Hepatocyte (in vitro differentiated cells): ENCODE measurements around the gene CORIN. TPM values are rescaled to one million over a fixed set of nuclear protein-coding genes. Genes with fewer than 3 reads are reported as not detected.

ENCODE experiments used
- DNase-seq: peaks from one replicate; pipeline ENCODE4 v3.0.0-alpha.2; 2016; ENCODE audit warnings: low spot score
- H2AFZ ChIP-seq: fragments of 200-600 bp; sonication (generic); 2 replicates; pipeline ENCODE4 v1.6.0; 2016; ENCODE audit warnings: antibody characterized with exemption, mild to moderate bottlenecking
- H3K27ac ChIP-seq: fragments of 200-600 bp; sonication (generic); 2 replicates; pipeline ENCODE4 v1.5.1; 2016; ENCODE audit warnings: mild to moderate bottlenecking
- H3K27me3 ChIP-seq: fragments of 200-600 bp; sonication (generic); 2 replicates; pipeline ENCODE4 v1.6.1; 2016
- H3K36me3 ChIP-seq: fragments of 200-600 bp; sonication (generic); replicated peaks from 2 replicates; pipeline ENCODE4 v1.5.1; 2016; ENCODE audit warnings: low read depth; ENCODE audit not compliant: insufficient read depth
- H3K4me1 ChIP-seq: fragments of 200-600 bp; sonication (generic); 2 replicates; pipeline ENCODE4 v1.5.1; 2016; ENCODE audit warnings: mild to moderate bottlenecking, moderate library complexity; ENCODE audit not compliant: insufficient read depth
- H3K4me2 ChIP-seq: fragments of 200-600 bp; sonication (generic); 2 replicates; pipeline ENCODE4 v1.6.0; 2016
- H3K4me3 ChIP-seq: fragments of 200-600 bp; sonication (generic); 2 replicates; pipeline ENCODE4 v1.5.1; 2016; ENCODE audit warnings: mild to moderate bottlenecking
- H3K79me2 ChIP-seq: fragments of 200-600 bp; sonication (generic); 2 replicates; pipeline ENCODE4 v1.6.0; 2017; ENCODE audit warnings: mild to moderate bottlenecking
- H3K9me2 ChIP-seq: fragments of 200-600 bp; sonication (generic); replicated peaks from 2 replicates; pipeline ENCODE4 v1.6.0; 2017; ENCODE audit warnings: mild to moderate bottlenecking; ENCODE audit not compliant: insufficient read depth
- H3K9me3 ChIP-seq: fragments of 200-600 bp; sonication (generic); 2 replicates; pipeline ENCODE4 v1.5.1; 2016; ENCODE audit warnings: low read depth, mild to moderate bottlenecking
- H4K20me1 ChIP-seq: fragments of 200-600 bp; sonication (generic); 2 replicates; pipeline ENCODE4 v1.6.0; 2016; ENCODE audit warnings: mild to moderate bottlenecking; ENCODE audit not compliant: insufficient read depth, poor library complexity, severe bottlenecking
- CTCF ChIP-seq: fragments of 200-600 bp; sonication (generic); IDR thresholded peaks from 2 replicates; pipeline ENCODE4 v1.5.1; 2016; ENCODE audit warnings: antibody characterized with exemption, mild to moderate bottlenecking; ENCODE audit not compliant: poor library complexity
- EZH2 ChIP-seq: fragments of 200-600 bp; sonication (generic); IDR thresholded peaks from 2 replicates; pipeline ENCODE4 v1.6.1; 2016; ENCODE audit warnings: antibody characterized with exemption, mild to moderate bottlenecking, borderline replicate concordance
- EZH2phosphoT487 ChIP-seq: fragments of 200-600 bp; sonication (generic); IDR thresholded peaks from one replicate; pipeline ENCODE4 v1.6.1; 2018; ENCODE audit warnings: antibody characterized with exemption, mild to moderate bottlenecking, low read depth, moderate library complexity; ENCODE audit not compliant: unreplicated experiment, severe bottlenecking
- WGBS: methylation state at CpG from one replicate; pipeline ENCODE4 v1.1.6; 2016; ENCODE audit warnings: low lambda C conversion rate; ENCODE audit errors: missing lambda C conversion rate; 5-methylcytosine and 5-hydroxymethylcytosine counted together
- polyA plus RNA-seq: library from polyadenylated mRNA; unstranded; fragments of >200 nt; fragmentation: Nextera tagmentation; extraction: Ambion mirVana; gene quantifications from 2 replicates; pipeline ENCODE4 v1.2.1, GENCODE V29; 2016
- total RNA-seq: library from RNA; depleted of rRNA; stranded (reverse); fragments of >200 nt; gene quantifications from 2 replicates; pipeline ENCODE4 v1.2.3, GENCODE V29; 2014

Gene CORIN
- total and polyA plus RNA-seq, 2 experiments from 2014 or later: 0.13 to 0.40 TPM

GRCh38 chr4:47615385-47615784, 222.5 kb downstream of the CORIN start:
- H3K4me1 ChIP-seq: no peaks in the 10 kb centered on the region
- DNase-seq: no peak
- H3K27me3 ChIP-seq: no peaks in the 10 kb centered on the region
- no peak overlapping the region for H2AFZ ChIP-seq
- no peak overlapping the region for H3K4me3 ChIP-seq
- no peak for TF ChIP-seq CTCF
- no peaks in the 10 kb centered on the region for H3K36me3 ChIP-seq
- no peak overlapping the region for H3K4me2 ChIP-seq
- no peaks in the 10 kb centered on the region for H4K20me1 ChIP-seq
- WGBS: 81% methylated on average over 4 of the region's 4 CpGs
- no peaks in the 10 kb centered on the region for H3K79me2 ChIP-seq
- H3K9me2 ChIP-seq: no peaks in the 10 kb centered on the region
- H3K27ac ChIP-seq: no peak overlapping the region
- H3K9me3 ChIP-seq: no peaks in the 10 kb centered on the region

DNA sequence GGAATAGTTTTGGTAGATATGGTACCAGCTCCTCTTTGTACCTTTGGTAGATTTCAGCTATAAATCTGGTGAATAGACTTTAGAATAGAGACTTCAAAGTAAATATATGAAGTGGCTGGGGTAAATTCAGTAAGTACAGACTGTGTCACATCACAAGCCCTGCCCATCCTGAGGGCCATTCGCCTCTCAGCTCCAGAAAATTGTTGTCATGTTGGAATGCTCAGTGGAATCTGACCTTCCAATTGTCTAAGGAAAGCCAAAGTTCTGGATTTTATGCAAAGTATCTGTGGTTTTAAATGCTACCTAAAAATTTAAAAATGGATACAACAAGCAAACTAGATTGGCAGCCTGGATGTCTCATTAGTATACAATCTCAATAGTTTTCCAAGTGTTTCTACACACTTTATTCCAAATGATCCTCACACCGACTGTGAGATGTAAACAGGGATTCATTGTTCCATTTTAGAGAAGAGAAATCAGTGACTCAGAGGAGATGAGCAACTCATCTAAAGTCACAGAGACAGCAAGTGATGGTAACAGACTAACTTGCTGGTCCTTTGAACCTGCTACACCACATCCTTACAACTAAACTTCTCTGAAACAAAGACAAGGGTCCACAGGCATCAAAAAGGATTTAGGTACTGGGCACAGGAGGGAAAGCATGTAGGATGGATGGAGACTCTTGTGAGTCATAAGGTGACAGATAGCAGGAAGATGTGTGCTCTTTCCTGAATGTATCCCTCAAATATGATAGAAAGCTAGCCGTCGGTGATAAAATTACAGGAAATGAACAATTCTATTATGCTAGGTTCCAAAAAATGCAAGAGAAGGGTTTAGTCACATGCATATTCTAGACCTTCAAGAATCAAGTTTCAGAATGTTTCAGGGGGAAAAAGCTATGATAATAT, 225.5 kb downstream of the CORIN start:
- H3K9me3 ChIP-seq: no peaks in the 10 kb centered on the region
- no peaks in the 10 kb centered on the region for H3K79me2 ChIP-seq
- DNase-seq: no peak
- no peaks in the 10 kb centered on the region for H3K9me2 ChIP-seq
- H3K36me3 ChIP-seq: no peaks in the 10 kb centered on the region
- H3K4me3 ChIP-seq: no peak overlapping the region
- no peaks in the 10 kb centered on the region for H4K20me1 ChIP-seq
- H2AFZ ChIP-seq: no peak overlapping the region
- no peak overlapping the region for H3K4me2 ChIP-seq
- no peaks in the 10 kb centered on the region for H3K27me3 ChIP-seq
- no peaks in the 10 kb centered on the region for H3K4me1 ChIP-seq
- TF ChIP-seq EZH2 (no peak), CTCF (no peak), EZH2phosphoT487 (no peak)
- WGBS: 65% methylated on average over 4 of the region's 4 CpGs
- H3K27ac ChIP-seq: no peak overlapping the region

DNA sequence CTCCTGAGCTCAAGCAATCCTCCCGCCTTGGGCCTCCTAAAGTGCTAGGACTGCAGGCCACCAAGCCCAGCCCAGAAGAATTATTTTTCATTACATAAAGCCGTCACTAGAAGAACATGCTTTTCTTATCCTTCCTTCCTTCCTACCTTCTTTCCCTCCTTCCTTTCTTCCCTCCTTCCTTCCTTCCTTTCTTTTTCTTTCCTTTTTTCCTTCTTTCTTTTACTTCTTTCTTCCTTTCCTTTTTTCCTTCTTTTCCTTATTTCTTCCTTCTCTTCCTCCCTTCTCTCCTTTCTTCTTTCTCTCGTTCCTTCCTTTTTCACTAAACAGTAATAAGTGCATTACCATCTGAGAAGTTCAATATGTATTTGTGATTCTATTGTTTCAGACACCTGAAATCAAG, 231.4 kb downstream of the CORIN start:
- Histone ChIP-seq H3K9me2 (no peaks in the 10 kb centered on the region), H3K79me2 (no peaks in the 10 kb centered on the region), H3K27ac (no peak overlapping the region), H2AFZ (no peak overlapping the region), H3K4me1 (no peaks in the 10 kb centered on the region), H4K20me1 (no peaks in the 10 kb centered on the region), H3K27me3 (no peaks in the 10 kb centered on the region), H3K4me3 (no peak overlapping the region), H3K9me3 (no peaks in the 10 kb centered on the region), H3K36me3 (no peaks in the 10 kb centered on the region), H3K4me2 (no peak overlapping the region)
- no peak for DNase-seq
- no peak for TF ChIP-seq EZH2
- TF ChIP-seq CTCF: no peak
- no peak for TF ChIP-seq EZH2phosphoT487
- 92% methylated on average over 3 of the region's 3 CpGs for WGBS
